GM18873 (cell line): ENCODE measurements around the gene CACNA1C.

Experiments
- ATAC-seq: cut with Tn5 transposase; IDR thresholded peaks from one replicate; pipeline ENCODE4 v1.9.1; 2021; ENCODE audit warnings: mild to moderate bottlenecking, moderate library complexity, moderate number of reproducible peaks; ENCODE audit not compliant: unreplicated experiment, low FRiP score

Gene CACNA1C

GRCh38 chr12:2287151-2287550, 234.4 kb downstream of the CACNA1C start:
- no peak for ATAC-seq

- ATAC-seq, result no peak
Measured at GRCh38 chr12:2287589-2287988, 234.8 kb downstream of the CACNA1C start.

GRCh38 chr12:2288001-2288400, 235.2 kb downstream of the CACNA1C start:
- ATAC-seq, result no peak

DNA sequence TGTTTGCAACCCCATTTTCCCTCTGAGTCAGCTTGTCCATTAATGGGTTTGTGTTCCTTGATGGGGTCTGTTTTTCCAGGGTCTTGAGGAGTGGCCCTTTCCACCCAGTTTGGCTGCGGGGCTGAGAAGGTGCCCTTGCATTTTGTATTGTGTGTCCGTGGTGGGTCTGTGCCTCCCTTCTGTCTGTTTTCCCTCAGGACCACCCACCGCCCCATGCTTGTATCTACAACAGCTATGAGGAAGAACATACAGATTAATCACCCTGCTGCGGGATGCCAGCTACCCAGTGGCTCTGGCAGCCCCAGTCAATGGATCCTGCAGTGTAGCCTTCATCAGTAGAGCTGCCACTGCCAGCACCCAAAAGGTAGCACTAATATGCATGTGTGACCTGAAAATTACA, 235.7 kb downstream of the CACNA1C start:
- no peak for ATAC-seq

DNA sequence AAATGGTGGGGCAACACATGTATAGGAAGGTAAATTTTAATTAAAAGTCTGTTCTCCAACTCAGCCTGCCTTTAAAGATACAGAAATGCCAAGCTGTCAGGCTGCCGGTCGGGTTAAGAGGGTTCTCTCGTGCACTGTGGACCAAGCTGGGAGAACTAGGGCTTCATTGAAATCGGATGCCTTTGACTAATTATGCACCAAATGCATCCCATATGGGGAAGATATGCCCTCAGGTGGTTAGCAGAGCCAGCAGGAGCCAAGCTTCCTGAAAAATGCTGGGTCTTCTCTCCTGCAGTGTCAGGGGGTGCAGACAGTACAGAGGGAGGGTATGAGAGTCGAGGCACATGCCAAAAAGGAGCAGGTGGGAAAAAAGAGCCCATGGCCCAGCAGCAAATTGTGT, 236.1 kb downstream of the CACNA1C start:
- ATAC-seq, result no peak

DNA sequence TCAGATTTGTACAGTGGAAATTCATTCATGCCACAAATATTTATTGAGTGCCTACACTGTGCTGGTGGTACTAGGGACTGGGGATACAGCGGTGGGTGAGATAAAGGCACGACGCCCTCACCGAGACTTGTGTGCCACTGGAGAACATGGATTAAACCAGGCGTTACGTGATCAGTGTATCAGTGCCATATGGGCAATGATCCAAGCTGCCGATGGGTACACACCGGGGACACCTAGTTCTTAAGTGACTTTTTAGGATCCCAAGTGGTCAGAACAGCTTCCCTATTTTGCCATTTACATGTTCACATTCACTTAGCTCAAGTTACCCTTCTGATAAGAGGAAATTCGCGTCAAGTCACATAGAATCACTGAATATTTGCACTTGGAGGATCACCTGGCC, 236.7 kb downstream of the CACNA1C start:
- ATAC-seq, result no peak

DNA sequence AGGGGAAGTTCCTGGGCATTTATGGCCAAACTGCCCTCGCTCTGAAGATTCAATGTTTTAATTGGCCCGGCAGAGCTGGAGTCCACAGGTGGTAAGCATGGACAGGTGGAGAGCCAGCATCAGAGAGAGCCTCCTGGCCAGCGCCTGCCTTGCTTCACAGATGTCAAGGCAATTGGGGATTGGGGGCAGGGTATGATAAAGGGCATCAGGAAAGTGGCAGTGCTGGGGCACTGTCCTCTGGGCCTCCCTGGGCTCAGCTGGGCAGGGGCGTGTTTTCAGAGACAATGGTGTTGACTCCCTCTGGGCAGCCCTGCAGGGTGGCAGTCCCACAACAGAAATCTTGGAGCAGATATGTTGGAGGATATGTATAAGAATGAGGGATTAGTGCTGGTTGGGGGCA, 237.3 kb downstream of the CACNA1C start:
- ATAC-seq, result no peak

- ATAC-seq, result no peak
Measured at GRCh38 chr12:2290516-2291065, 237.8 kb downstream of the CACNA1C start.

DNA sequence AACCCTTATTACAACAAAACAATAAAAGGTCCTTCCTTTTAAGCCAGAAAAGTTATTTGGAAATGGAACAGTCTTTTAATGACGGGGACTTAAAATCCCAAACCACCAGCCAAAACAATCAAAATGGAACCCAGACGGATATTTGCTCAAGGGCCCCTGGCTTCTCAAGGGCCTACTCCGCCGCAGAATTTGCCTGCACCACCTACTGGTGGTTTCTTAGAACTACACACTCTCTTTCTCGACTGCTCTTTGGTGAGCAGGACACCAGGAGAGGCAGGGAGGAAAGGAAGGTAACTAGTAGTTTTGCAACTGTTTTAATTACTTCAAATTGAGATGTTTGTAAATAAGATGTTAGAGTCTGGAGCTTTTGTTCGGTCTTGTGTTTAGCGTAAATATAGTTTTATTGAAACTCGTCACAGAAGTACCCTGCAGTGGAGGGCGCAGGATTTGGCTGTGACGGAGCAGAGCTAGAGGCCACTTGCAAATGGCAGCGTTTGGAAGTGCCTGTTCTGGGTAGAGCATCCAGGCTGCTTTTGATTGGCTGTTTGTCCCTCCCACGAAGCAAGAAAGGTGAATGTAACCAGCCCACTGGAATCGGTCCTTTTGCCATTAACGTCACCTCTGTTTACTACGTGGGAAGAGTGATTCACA, 238.5 kb downstream of the CACNA1C start:
- ATAC-seq, result no peak

GRCh38 chr12:2291947-2292346, 239.2 kb downstream of the CACNA1C start:
- ATAC-seq, result no peak

DNA sequence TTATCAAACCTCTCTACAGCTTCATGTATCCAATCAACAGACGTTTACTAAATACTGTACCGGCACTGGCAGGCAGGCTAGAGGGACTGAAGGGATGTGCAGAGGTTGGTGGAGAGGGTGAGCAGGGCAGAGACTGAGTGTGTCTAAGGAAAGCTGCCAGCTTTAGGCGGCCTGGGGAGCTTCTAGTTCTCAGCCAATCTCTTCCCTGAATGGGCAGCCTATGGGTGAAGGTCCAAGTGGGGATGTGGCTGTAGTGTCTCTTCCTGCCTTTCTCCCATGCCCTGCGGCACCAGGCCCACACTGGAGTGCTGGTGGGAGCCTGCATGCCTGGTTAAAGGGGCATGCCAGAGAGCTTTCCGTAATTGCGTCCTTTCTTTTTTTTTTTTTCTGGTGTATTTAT, 239.8 kb downstream of the CACNA1C start:
- no peak for ATAC-seq

GRCh38 chr12:2294651-2295475, 242.1 kb downstream of the CACNA1C start:
- no peak for ATAC-seq

DNA sequence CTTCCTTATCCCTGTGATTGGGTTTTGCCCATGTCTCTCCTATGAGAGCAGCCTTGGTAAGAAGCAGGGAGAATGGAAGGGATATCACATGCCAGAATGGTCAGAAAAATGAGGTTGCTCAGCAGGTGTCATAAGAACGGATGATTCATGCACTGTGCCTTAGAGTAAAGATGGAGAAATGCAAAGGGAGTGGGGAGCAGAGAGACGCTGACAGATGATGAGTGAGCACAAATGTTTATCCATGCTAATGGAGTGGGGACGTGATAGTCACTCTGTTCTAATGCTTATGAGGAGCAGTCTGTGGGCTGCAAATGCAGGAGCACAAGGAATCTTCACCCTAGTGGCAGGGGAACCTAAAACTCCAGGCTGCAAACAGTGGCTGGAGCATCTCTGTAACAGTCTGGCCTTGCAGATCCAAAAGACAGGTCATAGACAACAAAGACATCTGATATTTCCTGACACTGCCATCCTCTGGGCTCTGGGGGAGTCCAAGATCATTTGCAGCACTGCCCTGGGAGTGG, 243.2 kb downstream of the CACNA1C start:
- no peak for ATAC-seq

DNA sequence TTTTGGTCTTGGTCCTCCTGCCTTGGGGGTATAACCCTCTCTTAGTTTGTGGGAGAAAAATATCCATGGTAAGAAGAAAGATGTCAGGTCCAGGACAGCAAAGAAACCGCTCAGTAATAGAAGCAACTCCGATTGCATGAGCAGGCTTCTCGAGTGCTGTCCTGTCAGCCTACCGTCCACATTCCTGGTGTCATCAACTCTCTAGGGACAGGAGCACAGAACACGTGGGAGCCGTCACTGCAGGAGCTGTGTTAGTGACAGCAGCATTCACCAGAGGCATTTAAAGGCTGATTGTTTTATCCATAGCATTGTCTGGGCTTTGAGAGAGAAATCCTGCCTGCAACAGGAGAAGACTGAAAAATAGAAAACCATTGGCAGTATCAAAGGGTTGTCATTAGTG, 244.2 kb downstream of the CACNA1C start:
- ATAC-seq, result no peak

DNA sequence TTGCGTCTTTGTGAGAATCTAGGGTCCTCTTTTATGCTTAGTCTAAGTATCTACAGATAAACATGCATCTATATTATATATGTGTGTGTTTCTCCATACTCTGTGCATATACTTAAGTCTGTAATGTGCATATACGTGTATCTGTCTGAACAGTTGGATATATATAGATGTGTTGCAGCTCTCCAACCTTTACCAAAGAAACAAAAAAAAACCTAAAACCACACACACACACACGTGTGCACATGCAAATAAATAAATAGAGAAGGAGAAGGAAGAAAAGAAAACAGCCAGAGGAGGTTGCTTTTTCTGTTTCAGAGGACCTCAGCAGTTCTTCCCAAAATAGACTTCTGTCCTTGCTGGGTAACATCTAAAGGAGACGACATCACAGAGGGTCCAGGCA, 244.9 kb downstream of the CACNA1C start:
- ATAC-seq, result no peak

GRCh38 chr12:2298556-2299200, 245.9 kb downstream of the CACNA1C start:
- ATAC-seq, result no peak

GRCh38 chr12:2299206-2299605, 246.4 kb downstream of the CACNA1C start:
- no peak for ATAC-seq

- ATAC-seq, result no peak
Measured at GRCh38 chr12:2300168-2300567, 247.4 kb downstream of the CACNA1C start.

GRCh38 chr12:2300886-2301285, 248.1 kb downstream of the CACNA1C start:
- no peak for ATAC-seq

DNA sequence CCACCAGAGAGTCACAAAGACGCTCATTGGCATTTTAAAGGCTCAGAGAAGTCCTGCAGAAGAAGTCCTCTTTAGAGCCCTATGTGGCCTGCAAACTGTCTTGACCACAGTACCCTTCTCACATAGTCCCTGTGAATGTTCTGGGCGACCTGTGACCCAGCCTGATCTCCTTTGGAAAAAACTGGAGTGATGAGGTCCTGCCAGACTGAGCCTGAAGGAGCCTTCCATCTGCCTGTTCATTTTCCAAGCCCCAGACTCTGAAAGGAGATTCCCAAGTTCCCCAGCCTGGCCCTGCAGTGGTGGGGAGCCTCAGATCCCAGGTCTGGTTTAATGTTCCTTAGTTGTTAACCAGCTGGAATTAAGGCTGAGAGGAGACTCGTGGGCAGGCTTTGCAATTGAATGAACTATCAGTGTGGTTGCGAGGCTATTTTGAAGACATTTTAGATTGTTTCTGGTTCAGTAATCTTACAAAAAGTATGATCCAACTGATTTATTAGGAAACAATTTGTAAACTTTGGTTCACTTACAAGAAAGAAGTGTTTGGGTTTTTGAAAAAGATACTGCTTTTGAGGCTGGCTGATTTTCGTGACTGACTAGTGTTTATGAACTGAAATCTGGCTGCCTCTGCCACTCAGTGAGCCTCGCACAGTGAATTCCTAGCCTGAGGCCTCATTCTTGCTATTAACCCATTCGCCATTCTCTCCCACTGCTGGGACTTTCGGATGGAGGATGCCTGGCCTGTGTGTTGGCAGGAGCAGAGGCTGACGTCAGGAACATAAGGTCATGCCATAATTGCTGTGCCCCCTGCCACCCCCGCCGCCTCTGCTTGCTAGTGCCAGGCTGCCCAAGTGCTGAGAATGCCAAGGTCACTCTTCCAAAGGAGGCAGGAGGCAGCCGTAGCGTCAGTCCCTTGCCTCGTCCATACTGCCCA, 249.0 kb downstream of the CACNA1C start:
- no peak for ATAC-seq
